GM18517 (cell line): Measurements from ENCODE around the gene PPOX.

Experiments
- ATAC-seq: cut with Tn5 transposase; IDR thresholded peaks from one replicate; pipeline ENCODE4 v1.9.1; 2021; ENCODE audit warnings: mild to moderate bottlenecking, moderate library complexity; ENCODE audit not compliant: unreplicated experiment

Gene PPOX

DNA sequence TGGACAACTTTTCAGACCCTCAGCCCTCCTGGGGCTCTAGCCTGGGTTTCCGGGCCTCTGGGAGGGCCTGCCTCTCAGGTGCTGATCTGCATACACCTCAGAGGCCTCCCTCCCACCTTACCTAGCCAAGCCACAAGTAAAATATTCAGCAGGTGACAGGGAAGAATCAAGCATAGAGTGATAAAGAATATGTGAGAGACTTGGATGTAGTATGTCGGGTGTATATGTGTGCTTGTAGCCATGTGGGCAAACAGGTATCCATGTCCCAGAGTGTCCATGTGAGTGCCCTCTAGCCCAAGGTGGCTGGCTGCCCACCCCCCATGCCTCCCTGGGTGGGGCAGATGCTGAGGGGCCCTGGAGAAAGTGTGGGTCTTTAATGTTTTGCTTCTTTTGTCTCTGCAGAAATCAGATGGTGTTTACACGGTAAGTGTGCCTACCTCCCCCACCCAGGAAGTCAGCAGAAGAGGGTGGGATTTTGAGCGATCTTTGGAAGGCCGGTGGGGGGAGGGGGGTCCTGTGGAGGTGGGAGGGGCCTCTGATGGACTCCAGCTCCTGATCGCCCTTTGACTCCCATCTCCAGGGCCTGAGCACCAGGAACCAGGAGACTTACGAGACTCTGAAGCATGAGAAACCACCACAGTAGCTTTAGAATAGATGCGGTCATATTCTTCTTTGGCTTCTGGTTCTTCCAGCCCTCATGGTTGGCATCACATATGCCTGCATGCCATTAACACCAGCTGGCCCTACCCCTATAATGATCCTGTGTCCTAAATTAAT lies 52.3 kb downstream of the PPOX start:
- ATAC-seq, result no peak

DNA sequence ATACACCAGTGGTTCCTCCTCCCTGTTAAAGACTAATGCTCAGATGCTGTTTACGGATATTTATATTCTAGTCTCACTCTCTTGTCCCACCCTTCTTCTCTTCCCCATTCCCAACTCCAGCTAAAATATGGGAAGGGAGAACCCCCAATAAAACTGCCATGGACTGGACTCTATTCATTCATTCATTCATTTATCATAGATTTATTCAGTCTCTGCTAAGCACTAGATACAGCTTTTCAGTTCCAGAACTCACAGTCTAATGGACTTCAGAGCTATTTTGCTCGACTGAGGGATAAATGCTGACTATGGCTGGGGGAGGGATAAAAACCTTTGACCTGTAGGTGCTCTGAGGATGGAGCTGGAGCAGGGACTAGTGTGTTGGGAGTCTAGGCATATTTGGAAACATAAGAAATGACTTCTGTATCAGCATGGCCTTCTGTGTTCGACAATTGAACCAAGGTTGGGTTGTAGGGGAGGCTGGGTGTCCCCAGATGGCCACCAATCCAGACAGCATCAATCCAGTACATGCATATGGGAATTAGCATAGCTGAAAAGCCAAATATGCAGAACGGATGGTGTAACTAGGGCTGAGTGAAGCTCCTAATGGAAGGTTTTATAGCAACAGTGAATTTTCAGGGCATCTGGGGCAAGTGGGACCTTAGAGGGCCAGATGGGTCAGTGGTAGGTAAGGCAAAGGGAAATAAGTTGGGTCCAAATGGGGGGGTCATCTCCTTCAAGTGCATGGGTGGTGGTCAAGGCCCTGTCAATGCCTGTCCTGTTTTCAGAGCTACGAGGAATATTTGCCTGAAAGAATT lies 53.1 kb downstream of the PPOX start:
- no peak for ATAC-seq

DNA sequence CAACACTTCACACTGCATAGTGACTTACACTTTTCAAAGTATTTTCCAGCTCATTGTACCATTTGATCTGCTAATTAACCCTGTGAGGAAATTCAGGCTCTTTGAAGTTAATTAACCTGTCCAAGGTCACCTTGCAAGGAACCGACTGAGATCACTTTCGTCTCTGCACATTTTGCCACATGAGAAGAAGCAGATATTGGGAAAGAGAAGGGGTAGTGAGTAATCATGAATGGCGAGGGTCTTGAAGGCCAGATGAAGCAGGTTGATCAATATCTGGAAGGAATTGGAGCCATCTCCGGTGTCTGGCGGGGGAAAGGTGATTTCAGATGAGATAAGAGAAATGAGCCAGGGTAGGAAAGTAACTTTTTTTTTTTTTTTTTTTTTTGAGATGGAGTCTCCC lies 53.8 kb downstream of the PPOX start:
- ATAC-seq, result no peak
